Activated CD8-positive, alpha-beta memory T cell treated with anti-CD3 and anti-CD28 coated beads, Interleukin-2, amount 50 U/mL, for 4 hours (primary cell): ENCODE results near the gene SLC13A2.

Source experiments
- DNase-seq: peaks from one replicate; pipeline ENCODE4 v3.0.0-alpha.2; 2020

Gene SLC13A2

GRCh38 chr17:28494445-28495188 is 21.2 kb downstream of the SLC13A2 start:
- peak; percentile 83 for DNase-seq

GRCh38 chr17:28495635-28496034 is 22.2 kb downstream of the SLC13A2 start:
- no peak for DNase-seq

- no peak for DNase-seq
Measured at GRCh38 chr17:28497931-28498330, 24.5 kb downstream of the SLC13A2 start.

GRCh38 chr17:28498652-28499363 is 25.4 kb downstream of the SLC13A2 start:
- DNase-seq: no peak

GRCh38 chr17:28499364-28499664 is 25.9 kb downstream of the SLC13A2 start:
- DNase-seq: no peak

- no peak for DNase-seq
Measured at GRCh38 chr17:28499684-28500357, 26.4 kb downstream of the SLC13A2 start.

- DNase-seq: no peak
Measured at GRCh38 chr17:28500712-28501379, 27.4 kb downstream of the SLC13A2 start.

- DNase-seq: no peak
Measured at GRCh38 chr17:28501421-28502284, 28.2 kb downstream of the SLC13A2 start.

GRCh38 chr17:28503420-28503819 is 30.0 kb downstream of the SLC13A2 start:
- DNase-seq: no peak

GRCh38 chr17:28505986-28506665 is 32.7 kb downstream of the SLC13A2 start, which contains the start of gene FOXN1:
TSS of gene FOXN1 (plus strand) at chr17:28506348. CDS start at chr17:28523970, 17,622 bp downstream.
- DNase-seq: no peak

GRCh38 chr17:28506763-28507487 is 33.5 kb downstream of the SLC13A2 start:
- no peak for DNase-seq

- no peak for DNase-seq
Measured at GRCh38 chr17:28507567-28508203, 34.2 kb downstream of the SLC13A2 start.

- DNase-seq: no peak
Measured at GRCh38 chr17:28508211-28508724, 34.8 kb downstream of the SLC13A2 start.

- no peak for DNase-seq
Measured at GRCh38 chr17:28509789-28510188, 36.3 kb downstream of the SLC13A2 start.

- DNase-seq: no peak
Measured at GRCh38 chr17:28511858-28512461, 38.5 kb downstream of the SLC13A2 start.

GRCh38 chr17:28513476-28513875 is 40.0 kb downstream of the SLC13A2 start:
- DNase-seq: no peak

- DNase-seq: no peak
Measured at GRCh38 chr17:28514561-28515002, 41.1 kb downstream of the SLC13A2 start.

- DNase-seq: no peak
Measured at GRCh38 chr17:28515518-28515917, 42.1 kb downstream of the SLC13A2 start.

GRCh38 chr17:28518132-28518531 is 44.7 kb downstream of the SLC13A2 start:
- DNase-seq: no peak

- no peak for DNase-seq
Measured at GRCh38 chr17:28518578-28518977, 45.1 kb downstream of the SLC13A2 start.
